ENCODE measurements around the gene TBL1X. TPM values are rescaled to one million over a fixed set of nuclear protein-coding genes. Genes with fewer than 3 reads are reported as not detected.

TBL1X gene
- total and polyA plus RNA-seq, 2 experiments from 2014 or later, result 8.7 to 26.9 TPM

- TF ChIP-seq REST (IDR thresholded peaks at IDR 0.05; ENCODE audit: unreplicated experiment) (no peak), ETS1 (IDR thresholded peaks at IDR 0.05) (no peak), JUNB (IDR thresholded peaks at IDR 0.05; ENCODE audit: unreplicated experiment) (no peak)
Observed at GRCh38 chrX:9591496-9591895, 126.6 kb downstream of the TBL1X start (continued).

DNA sequence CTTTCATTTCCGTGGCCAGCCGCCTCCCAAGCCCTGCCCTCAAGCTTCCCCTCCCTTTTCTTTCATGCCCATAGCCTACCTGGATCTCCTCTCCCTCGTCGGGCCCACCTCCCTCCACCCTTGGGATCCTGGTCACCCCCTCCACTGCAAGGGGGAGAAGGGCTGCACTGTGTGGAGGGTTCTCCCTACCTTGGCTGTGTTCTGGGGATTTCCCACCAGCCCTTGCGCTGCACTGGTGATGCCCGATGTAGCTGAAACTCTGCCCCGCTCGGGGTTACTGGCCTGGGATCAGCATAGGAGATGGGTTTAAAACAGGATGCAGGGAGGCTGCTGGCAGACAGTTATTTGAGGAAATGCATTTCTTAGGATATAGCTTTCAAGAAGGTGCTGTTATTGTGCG, 128.9 kb downstream of the TBL1X start:
- no peak overlapping the region for H3K4me2 ChIP-seq
- H3K4me3 ChIP-seq, result no peak overlapping the region
- H4K20me1 ChIP-seq (replicated peaks; ENCODE audit: insufficient read depth), result no peaks in the 10 kb centered on the region
- Mint-ChIP-seq H3K4me1 (peaks cover 25% of the 10 kb centered on the region), H3K4me3 (no peak overlapping the region), H3K36me3 (ENCODE audit: low read depth) (peaks cover 3% of the 10 kb centered on the region; the same call in 1 of the 3 replicates), H3K27me3 (ENCODE audit: insufficient read depth, low read depth, poor library complexity) (peaks cover 3% of the 10 kb centered on the region), H3K9me3 (peaks cover 2% of the 10 kb centered on the region), H3K27ac (no peak overlapping the region)
- DNase-seq (ENCODE audit: low spot score) (no peak), ATAC-seq (no peak)
- no peaks in the 10 kb centered on the region for H3K36me3 ChIP-seq (ENCODE audit: insufficient read depth)
- H3K9me2 ChIP-seq (ENCODE audit: insufficient read depth), result no peaks in the 10 kb centered on the region
- H2AFZ ChIP-seq, result no peak overlapping the region
- H3F3A ChIP-seq (replicated peaks; ENCODE audit: low read depth), result no peaks in the 10 kb centered on the region
- H3K79me2 ChIP-seq (replicated peaks; ENCODE audit: insufficient read depth), result 0 out of 2 replicates have a peak, but pooled peaks cover 7% of the 10 kb centered on the region
- H3K4me1 ChIP-seq (ENCODE audit: insufficient read depth), result peaks cover 8% of the 10 kb centered on the region; the same call in 1 of the 2 replicates
- H3K27me3 ChIP-seq (ENCODE audit: insufficient read depth), result no peaks in the 10 kb centered on the region
- no peak overlapping the region for H3K27ac ChIP-seq (ENCODE audit: low read depth)
- TF ChIP-seq, protein P1, sequence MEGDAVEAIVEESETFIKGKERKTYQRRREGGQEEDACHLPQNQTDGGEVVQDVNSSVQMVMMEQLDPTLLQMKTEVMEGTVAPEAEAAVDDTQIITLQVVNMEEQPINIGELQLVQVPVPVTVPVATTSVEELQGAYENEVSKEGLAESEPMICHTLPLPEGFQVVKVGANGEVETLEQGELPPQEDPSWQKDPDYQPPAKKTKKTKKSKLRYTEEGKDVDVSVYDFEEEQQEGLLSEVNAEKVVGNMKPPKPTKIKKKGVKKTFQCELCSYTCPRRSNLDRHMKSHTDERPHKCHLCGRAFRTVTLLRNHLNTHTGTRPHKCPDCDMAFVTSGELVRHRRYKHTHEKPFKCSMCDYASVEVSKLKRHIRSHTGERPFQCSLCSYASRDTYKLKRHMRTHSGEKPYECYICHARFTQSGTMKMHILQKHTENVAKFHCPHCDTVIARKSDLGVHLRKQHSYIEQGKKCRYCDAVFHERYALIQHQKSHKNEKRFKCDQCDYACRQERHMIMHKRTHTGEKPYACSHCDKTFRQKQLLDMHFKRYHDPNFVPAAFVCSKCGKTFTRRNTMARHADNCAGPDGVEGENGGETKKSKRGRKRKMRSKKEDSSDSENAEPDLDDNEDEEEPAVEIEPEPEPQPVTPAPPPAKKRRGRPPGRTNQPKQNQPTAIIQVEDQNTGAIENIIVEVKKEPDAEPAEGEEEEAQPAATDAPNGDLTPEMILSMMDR (conservative IDR thresholded peaks at IDR 0.05; ENCODE audit: low read depth in 2 of 2), result no peak
- no peak for TF ChIP-seq EZH2 (IDR thresholded peaks at IDR 0.05; ENCODE audit: low read depth, unreplicated experiment)
- TF ChIP-seq EZH2phosphoT487 (IDR thresholded peaks at IDR 0.05; ENCODE audit: unreplicated experiment), result no peak
- no peak for TF ChIP-seq POLR2AphosphoS5 (IDR thresholded peaks at IDR 0.05; ENCODE audit: low read depth)
- no peak for TF ChIP-seq ZNF114 (CRISPR knock-in tag; IDR thresholded peaks at IDR 0.05)
- no peak for TF ChIP-seq ZNF331 (CRISPR knock-in tag; IDR thresholded peaks at IDR 0.05; ENCODE audit: low read depth)
- TF ChIP-seq, protein P2, sequence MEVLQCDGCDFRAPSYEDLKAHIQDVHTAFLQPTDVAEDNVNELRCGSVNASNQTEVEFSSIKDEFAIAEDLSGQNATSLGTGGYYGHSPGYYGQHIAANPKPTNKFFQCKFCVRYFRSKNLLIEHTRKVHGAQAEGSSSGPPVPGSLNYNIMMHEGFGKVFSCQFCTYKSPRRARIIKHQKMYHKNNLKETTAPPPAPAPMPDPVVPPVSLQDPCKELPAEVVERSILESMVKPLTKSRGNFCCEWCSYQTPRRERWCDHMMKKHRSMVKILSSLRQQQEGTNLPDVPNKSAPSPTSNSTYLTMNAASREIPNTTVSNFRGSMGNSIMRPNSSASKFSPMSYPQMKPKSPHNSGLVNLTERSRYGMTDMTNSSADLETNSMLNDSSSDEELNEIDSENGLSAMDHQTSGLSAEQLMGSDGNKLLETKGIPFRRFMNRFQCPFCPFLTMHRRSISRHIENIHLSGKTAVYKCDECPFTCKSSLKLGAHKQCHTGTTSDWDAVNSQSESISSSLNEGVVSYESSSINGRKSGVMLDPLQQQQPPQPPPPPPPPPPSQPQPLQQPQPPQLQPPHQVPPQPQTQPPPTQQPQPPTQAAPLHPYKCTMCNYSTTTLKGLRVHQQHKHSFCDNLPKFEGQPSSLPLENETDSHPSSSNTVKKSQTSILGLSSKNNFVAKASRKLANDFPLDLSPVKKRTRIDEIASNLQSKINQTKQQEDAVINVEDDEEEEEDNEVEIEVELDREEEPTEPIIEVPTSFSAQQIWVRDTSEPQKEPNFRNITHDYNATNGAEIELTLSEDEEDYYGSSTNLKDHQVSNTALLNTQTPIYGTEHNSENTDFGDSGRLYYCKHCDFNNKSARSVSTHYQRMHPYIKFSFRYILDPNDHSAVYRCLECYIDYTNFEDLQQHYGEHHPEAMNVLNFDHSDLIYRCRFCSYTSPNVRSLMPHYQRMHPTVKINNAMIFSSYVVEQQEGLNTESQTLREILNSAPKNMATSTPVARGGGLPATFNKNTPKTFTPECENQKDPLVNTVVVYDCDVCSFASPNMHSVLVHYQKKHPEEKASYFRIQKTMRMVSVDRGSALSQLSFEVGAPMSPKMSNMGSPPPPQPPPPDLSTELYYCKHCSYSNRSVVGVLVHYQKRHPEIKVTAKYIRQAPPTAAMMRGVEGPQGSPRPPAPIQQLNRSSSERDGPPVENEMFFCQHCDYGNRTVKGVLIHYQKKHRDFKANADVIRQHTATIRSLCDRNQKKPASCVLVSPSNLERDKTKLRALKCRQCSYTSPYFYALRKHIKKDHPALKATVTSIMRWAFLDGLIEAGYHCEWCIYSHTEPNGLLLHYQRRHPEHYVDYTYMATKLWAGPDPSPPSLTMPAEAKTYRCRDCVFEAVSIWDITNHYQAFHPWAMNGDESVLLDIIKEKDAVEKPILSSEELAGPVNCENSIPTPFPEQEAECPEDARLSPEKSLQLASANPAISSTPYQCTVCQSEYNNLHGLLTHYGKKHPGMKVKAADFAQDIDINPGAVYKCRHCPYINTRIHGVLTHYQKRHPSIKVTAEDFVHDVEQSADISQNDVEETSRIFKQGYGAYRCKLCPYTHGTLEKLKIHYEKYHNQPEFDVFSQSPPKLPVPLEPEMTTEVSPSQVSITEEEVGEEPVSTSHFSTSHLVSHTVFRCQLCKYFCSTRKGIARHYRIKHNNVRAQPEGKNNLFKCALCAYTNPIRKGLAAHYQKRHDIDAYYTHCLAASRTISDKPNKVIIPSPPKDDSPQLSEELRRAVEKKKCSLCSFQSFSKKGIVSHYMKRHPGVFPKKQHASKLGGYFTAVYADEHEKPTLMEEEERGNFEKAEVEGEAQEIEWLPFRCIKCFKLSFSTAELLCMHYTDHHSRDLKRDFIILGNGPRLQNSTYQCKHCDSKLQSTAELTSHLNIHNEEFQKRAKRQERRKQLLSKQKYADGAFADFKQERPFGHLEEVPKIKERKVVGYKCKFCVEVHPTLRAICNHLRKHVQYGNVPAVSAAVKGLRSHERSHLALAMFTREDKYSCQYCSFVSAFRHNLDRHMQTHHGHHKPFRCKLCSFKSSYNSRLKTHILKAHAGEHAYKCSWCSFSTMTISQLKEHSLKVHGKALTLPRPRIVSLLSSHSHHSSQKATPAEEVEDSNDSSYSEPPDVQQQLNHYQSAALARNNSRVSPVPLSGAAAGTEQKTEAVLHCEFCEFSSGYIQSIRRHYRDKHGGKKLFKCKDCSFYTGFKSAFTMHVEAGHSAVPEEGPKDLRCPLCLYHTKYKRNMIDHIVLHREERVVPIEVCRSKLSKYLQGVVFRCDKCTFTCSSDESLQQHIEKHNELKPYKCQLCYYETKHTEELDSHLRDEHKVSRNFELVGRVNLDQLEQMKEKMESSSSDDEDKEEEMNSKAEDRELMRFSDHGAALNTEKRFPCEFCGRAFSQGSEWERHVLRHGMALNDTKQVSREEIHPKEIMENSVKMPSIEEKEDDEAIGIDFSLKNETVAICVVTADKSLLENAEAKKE (CRISPR knock-in tag; IDR thresholded peaks at IDR 0.05), result no peak
- TF ChIP-seq ETS1 (IDR thresholded peaks at IDR 0.05), result no peak
- no peak for TF ChIP-seq JUNB (IDR thresholded peaks at IDR 0.05; ENCODE audit: unreplicated experiment)
- no peak for TF ChIP-seq STAT1 (IDR thresholded peaks at IDR 0.05; ENCODE audit: unreplicated experiment)
- no peak for TF ChIP-seq NANOG (IDR thresholded peaks at IDR 0.05; ENCODE audit: borderline replicate concordance)

All from GM23338 (cell line).